Stomach (tissue), 4 donors: ENCODE data around the gene MRC1.

Source experiments
- CTCF ChIP-seq, 7 experiments: fragments of 450-650 bp in 4 of 7; fragments of 200-600 bp in 3 of 7; sonication (generic) in 3 of 7; IDR thresholded peaks; one replicate each; pipeline ENCODE4 v1.5.1; 2016 to 2019; ENCODE audit warnings: antibody characterized with exemption in 7 of 7, control low read depth in 2 of 7, mild to moderate bottlenecking in 1 of 7
- POLR2A ChIP-seq, 4 donors: fragments of 450-650 bp; IDR thresholded peaks; one replicate each; pipeline ENCODE4 v1.6.1; 2016; ENCODE audit warnings: antibody characterized with exemption in 4 of 4, control low read depth in 2 of 4, mild to moderate bottlenecking in 1 of 4, moderate library complexity in 1 of 4
- POLR2AphosphoS5 ChIP-seq, 3 donors: sonication (generic); formaldehyde crosslinking; IDR thresholded peaks; one replicate each; pipeline ENCODE4 v1.6.1; 2016; ENCODE audit warnings: antibody characterized with exemption in 3 of 3

DNA sequence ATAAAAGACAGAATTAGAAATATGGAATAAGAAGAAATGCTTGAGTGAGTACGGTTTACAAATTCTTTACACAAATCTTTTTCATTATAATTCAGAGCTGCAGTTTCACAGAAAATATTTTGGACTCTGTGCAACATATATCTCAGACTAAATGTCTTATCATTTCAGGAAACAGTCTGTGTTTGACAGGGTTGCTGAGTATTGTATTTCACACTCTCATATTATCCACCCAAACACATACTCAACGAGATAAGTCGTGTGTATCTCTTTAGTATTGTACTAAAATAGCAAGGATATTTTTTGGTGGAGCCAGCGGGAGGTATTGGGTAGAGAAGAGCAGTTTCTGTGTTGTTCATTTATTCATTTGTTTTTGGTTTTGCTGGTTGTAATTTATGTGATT lies 103.6 kb downstream of the MRC1 start:
- TF ChIP-seq CTCF (IDR thresholded peaks at IDR 0.05), result no peak
- no peak for TF ChIP-seq POLR2AphosphoS5 (IDR thresholded peaks at IDR 0.05)
- no peak for TF ChIP-seq POLR2A (IDR thresholded peaks at IDR 0.05)
